Colonic mucosa (tissue), 4 donors: Measurements from ENCODE around the gene TTC38. TPM values are rescaled to one million over a fixed set of nuclear protein-coding genes. Genes with fewer than 3 reads are reported as not detected.
"Not testable (repeated sequence)": the region's sequence is repeated elsewhere in the genome, so short reads cannot be mapped to it uniquely, and the experiment has no call there.

ENCODE experiments used
- DNase-seq: peaks from one replicate; pipeline ENCODE4 v3.0.0-alpha.2; 2020
- H3K27ac ChIP-seq: fragments of 200-600 bp; one replicate; pipeline ENCODE4 v1.8.0; 2021
- H3K27me3 ChIP-seq: fragments of 200-600 bp; one replicate; pipeline ENCODE4 v1.8.0; 2021
- H3K36me3 ChIP-seq: fragments of 200-600 bp; one replicate; pipeline ENCODE4 v1.8.0; 2021
- H3K4me1 ChIP-seq: fragments of 200-600 bp; one replicate; pipeline ENCODE4 v1.8.0; 2021; ENCODE audit warnings: mild to moderate bottlenecking
- H3K4me3 ChIP-seq: fragments of 200-600 bp; one replicate; pipeline ENCODE4 v1.8.0; 2021
- H3K9ac ChIP-seq, 2 donors: one replicate each; pipeline ENCODE4 v1.7.0; 2013; ENCODE audit warnings: control low read depth in 2 of 2, low read depth in 2 of 2, low read length in 2 of 2
- H3K9me3 ChIP-seq: fragments of 200-600 bp; one replicate; pipeline ENCODE4 v1.8.0; 2021
- intact Hi-C: fragments of 100-400 bp; cut with DNase I; formaldehyde crosslinking; loops from one replicate; pipeline ENCODE4 v1.14.1; 2022
- total RNA-seq, 2 donors: library from RNA; stranded (reverse); fragmentation: NEBNext Ultra II Directional in 1 of 2; extraction: Animal tissue kit (Norgen Biotek cat#: 25700) in 1 of 2; gene quantifications; one replicate each; pipeline ENCODE4 v1.2.1, GENCODE V29; 2021
- TF ChIP-seq, protein P1 (sequence below): fragments of 200-600 bp; IDR thresholded peaks from one replicate; pipeline ENCODE4 v1.8.0; 2022; ENCODE audit warnings: antibody characterized with exemption, mild to moderate bottlenecking
- donor health status: healthy.
- donor health status: DM: no; HTN: no; CAD: no.
- donor health status: DM: no; HTN: no; CAD: no.

The TTC38 gene
- total RNA-seq, 2 donors from 2014 or later: 124 to 149 TPM

DNA sequence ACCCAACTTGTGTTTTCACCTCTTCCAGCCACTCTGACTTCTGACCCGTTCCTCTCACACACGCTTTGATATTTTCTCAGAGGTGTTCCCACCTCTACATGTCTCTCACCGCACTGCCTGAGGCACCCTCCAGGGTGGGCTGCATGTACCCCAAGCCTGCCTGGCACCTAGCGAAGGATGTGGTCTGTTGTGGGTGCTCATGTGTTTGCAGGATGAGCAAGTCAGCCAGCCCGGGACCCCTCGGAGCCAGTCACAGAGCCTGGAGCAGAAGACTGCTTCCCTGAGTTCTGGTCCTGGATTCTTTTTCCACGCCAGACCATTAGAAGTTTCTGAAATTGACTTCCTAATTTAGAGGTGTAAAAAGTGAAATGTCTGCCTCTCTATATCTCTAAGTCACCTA, 32.7 kb downstream of the TTC38 start:
- TF ChIP-seq, protein P1, sequence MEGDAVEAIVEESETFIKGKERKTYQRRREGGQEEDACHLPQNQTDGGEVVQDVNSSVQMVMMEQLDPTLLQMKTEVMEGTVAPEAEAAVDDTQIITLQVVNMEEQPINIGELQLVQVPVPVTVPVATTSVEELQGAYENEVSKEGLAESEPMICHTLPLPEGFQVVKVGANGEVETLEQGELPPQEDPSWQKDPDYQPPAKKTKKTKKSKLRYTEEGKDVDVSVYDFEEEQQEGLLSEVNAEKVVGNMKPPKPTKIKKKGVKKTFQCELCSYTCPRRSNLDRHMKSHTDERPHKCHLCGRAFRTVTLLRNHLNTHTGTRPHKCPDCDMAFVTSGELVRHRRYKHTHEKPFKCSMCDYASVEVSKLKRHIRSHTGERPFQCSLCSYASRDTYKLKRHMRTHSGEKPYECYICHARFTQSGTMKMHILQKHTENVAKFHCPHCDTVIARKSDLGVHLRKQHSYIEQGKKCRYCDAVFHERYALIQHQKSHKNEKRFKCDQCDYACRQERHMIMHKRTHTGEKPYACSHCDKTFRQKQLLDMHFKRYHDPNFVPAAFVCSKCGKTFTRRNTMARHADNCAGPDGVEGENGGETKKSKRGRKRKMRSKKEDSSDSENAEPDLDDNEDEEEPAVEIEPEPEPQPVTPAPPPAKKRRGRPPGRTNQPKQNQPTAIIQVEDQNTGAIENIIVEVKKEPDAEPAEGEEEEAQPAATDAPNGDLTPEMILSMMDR: no peak
- Histone ChIP-seq H3K9me3 (no peaks in the 10 kb centered on the region), H3K4me3 (no peak overlapping the region), H3K4me1 (peaks cover 16% of the 10 kb centered on the region), H3K9ac (no peak overlapping the region), H3K27me3 (no peaks in the 10 kb centered on the region), H3K36me3 (no peaks in the 10 kb centered on the region), H3K27ac (no peak overlapping the region)
- intact Hi-C loops: no loop called here
- DNase-seq: no peak

DNA sequence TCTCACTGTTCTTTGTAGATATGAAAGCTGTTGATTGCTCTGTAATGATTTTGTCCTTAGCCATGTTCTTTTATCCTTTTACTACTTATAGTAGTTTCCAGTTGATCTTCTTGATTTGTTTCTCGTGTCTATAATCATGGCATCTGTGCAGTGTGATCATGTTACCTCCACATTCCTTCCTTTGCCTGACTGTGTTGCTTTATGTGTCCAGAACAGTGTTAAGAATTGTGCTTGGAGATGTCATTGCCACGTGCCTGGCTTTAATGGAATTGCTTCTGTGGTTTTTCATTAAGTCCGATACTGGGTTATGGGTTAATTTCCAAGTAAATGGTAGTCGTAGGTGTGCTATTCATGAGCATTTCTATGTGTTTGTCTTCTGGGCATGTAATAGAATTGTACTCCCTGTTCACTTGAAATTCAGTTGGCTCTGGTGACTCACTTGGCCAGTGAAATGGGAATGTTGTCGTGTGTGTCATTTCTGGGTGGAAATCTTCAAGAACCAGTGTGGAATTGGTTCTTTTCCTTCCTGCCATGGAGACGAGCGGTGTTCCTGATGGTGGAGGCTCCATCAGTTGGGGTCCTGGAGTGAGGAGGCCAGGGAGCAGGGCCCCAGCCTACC, 35.6 kb downstream of the TTC38 start:
- H3K4me3 ChIP-seq: no peak overlapping the region
- no peak overlapping the region for H3K9ac ChIP-seq
- TF ChIP-seq, protein P1: no peak
- H3K9me3 ChIP-seq: no peaks in the 10 kb centered on the region
- intact Hi-C loops: no loop called here
- no peaks in the 10 kb centered on the region for H3K36me3 ChIP-seq
- DNase-seq: no peak
- no peaks in the 10 kb centered on the region for H3K4me1 ChIP-seq
- no peak overlapping the region for H3K27ac ChIP-seq
- no peaks in the 10 kb centered on the region for H3K27me3 ChIP-seq

GRCh38 chr22:46308283-46308988, 40.6 kb downstream of the TTC38 start:
- H3K36me3 ChIP-seq: no peaks in the 10 kb centered on the region
- H3K9me3 ChIP-seq: no peaks in the 10 kb centered on the region
- no peak overlapping the region for H3K27ac ChIP-seq
- intact Hi-C loops: no loop called here
- H3K27me3 ChIP-seq: no peaks in the 10 kb centered on the region
- H3K4me3 ChIP-seq: no peak overlapping the region
- H3K9ac ChIP-seq: no peak overlapping the region
- no peak for DNase-seq
- no peaks in the 10 kb centered on the region for H3K4me1 ChIP-seq
- TF ChIP-seq, protein P1: no peak

GRCh38 chr22:46309526-46310085, 41.8 kb downstream of the TTC38 start:
- no peaks in the 10 kb centered on the region for H3K9me3 ChIP-seq
- TF ChIP-seq, protein P1: no peak
- no peaks in the 10 kb centered on the region for H3K4me1 ChIP-seq
- no peak for DNase-seq
- intact Hi-C loops: no loop called here
- H3K27me3 ChIP-seq: no peaks in the 10 kb centered on the region
- H3K4me3 ChIP-seq: no peak overlapping the region
- no peak overlapping the region for H3K27ac ChIP-seq
- no peaks in the 10 kb centered on the region for H3K36me3 ChIP-seq
- no peak overlapping the region for H3K9ac ChIP-seq

GRCh38 chr22:46312056-46312455, 44.2 kb downstream of the TTC38 start:
- Histone ChIP-seq H3K9ac (no peak overlapping the region), H3K4me1 (no peaks in the 10 kb centered on the region), H3K4me3 (no peak overlapping the region), H3K27ac (no peak overlapping the region), H3K9me3 (no peaks in the 10 kb centered on the region), H3K27me3 (no peaks in the 10 kb centered on the region), H3K36me3 (no peaks in the 10 kb centered on the region)
- TF ChIP-seq, protein P1: no peak
- no peak for DNase-seq
- intact Hi-C loops: no loop called here

DNA sequence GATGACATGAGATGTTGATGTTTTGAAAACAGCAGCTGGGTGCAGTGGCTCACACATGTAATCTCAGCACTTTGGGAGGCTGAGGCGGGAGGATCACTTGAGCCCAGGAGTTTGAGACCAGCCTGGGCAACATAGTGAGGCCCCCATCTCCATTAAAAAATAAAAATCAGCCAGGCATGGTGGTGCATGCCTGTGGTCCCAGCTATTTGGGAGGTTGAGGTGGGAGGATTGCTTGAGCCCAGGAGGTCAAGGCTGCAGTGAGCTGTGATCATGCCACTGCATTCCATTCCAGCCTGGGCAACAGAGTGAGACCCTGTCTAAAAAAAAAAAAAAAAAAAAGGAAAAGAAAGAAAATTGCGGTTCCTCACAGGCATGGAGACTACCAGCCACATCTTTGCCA, 45.0 kb downstream of the TTC38 start:
- DNase-seq, H3K36me3 ChIP-seq, H3K4me1 ChIP-seq, H3K27ac ChIP-seq, H3K9me3 ChIP-seq, H3K9ac ChIP-seq, intact Hi-C loops, H3K4me3 ChIP-seq, H3K27me3 ChIP-seq: not testable (repeated sequence)
